ENCODE measurements around the gene SUSD6.
"Not testable (repeated sequence)": the region's sequence is repeated elsewhere in the genome, so short reads cannot be mapped to it uniquely, and the experiment has no call there.

Gene SUSD6

GRCh38 chr14:69699243-69699642, 87.8 kb downstream of the SUSD6 start:
- not testable (repeated sequence) for DNase-seq

- no peak for DNase-seq
These were observed 88.4 kb downstream of the SUSD6 start for GRCh38 chr14:69699748-69700303.

DNA sequence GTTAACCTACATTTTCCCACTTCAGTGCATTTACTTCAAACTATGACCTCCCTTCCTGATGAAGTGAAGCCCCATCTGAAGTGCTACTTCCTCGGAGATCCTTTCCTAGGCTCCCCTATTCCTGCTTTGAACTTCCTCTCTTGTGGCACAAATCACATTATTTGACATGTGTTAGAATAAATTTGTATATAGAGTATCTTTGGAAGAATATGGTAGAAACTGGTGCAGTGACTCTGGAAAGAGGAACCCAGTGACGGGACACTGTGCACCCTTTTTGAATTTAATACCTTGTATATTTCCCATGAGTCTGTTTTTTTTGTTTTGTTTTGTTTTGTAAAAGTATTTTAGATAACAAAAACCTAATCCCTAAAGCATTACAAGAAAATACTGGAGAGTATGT, 89.2 kb downstream of the SUSD6 start:
- no peak for DNase-seq

- DNase-seq, result no peak
These were observed 89.9 kb downstream of the SUSD6 start for GRCh38 chr14:69701291-69701690.

GRCh38 chr14:69701857-69702256, 90.5 kb downstream of the SUSD6 start:
- DNase-seq, result no peak

GRCh38 chr14:69703047-69704039, 91.9 kb downstream of the SUSD6 start:
- no peak for DNase-seq

- DNase-seq, result no peak
These were observed 92.9 kb downstream of the SUSD6 start for GRCh38 chr14:69704319-69704718.

GRCh38 chr14:69705706-69706105, 94.3 kb downstream of the SUSD6 start:
- DNase-seq, result no peak

DNA sequence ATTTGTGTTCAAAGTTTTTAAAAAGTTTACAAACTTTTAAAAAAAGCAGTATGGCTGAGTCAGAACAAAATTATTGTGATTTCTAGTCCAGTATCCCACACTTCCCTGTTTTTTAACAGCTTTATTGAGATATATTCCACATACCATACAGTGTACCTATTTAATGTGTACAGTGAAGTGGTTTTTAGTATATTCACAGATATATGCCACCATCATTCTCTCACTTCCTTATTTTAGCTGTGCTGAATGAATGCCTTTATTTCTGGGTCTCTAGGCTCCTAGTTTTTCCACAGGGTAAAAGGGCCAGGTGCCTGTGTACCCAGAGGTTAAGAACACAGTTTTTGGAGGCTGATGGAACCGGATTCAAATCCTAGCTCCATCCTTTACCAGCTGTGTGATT, 96.7 kb downstream of the SUSD6 start:
- DNase-seq, result no peak

- no peak for DNase-seq
These were observed 97.5 kb downstream of the SUSD6 start for GRCh38 chr14:69708586-69709560.

DNA sequence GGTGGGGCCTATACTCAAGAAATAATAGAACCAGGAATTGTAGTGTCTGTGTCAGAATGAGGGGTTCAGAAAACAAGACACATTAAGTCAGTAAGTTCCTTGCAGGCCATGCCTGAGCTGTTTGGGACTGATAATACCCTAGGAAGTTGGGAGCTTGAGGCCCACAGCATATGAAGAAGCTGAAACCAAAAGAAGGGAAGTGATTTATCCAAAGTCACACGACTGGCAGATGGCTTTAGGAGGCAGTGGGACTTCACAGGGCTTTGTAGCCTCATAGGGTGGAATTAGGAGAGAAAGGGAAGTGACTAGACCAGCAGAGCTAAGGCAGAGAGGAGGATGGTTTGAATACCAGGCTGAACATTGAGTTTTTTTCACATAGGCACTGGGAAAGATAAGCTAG, 99.0 kb downstream of the SUSD6 start:
- DNase-seq, result no peak

GRCh38 chr14:69711065-69711464, 99.7 kb downstream of the SUSD6 start:
- peak; percentile 89 for DNase-seq

DNA sequence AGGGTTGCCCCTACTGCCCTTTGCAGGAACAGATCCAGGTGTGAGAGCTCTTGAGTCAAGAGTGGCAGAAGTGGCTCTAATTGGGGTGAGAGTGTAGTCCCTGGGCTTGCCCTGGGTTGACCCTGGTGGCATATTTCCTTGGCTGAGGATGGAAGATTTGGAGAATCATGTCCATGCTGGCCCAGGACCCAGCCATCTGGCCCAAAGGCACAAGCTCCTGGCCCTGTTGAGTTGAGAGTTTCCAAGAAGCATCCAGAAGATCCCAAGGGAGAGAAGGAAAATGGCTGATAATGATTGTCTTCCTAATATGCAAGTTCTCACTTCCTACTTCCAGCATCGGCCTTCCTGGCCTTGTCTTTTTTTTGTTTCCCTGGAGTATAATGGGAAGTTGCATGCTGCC, 100.1 kb downstream of the SUSD6 start:
- no peak for DNase-seq

GRCh38 chr14:69711881-69712560, 100.6 kb downstream of the SUSD6 start:
- no peak for DNase-seq

DNA sequence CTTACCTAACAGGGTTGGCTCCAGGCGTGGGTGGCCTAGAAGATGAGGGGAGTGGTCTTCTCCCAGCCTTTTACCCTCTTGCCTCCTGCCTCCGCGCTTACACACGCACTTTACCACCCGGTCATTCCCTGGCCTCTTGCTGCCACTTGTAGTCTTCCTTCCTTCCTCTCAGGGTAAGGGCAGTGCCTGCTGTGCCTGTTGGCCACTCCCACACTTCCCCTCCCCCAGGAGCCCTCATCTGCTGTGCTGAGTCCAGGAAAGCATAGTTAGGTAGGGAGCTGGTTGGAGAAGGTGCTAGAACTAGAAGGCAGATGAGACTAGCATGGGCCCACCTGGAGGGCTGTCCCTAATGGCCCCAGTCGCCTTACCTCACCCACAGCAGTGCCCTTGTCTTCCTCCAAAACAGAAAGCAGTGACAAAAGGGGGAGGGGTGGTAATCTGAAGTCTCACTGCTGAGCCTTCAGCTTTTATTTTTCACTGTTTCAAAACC, 101.2 kb downstream of the SUSD6 start:
- no peak for DNase-seq

DNA sequence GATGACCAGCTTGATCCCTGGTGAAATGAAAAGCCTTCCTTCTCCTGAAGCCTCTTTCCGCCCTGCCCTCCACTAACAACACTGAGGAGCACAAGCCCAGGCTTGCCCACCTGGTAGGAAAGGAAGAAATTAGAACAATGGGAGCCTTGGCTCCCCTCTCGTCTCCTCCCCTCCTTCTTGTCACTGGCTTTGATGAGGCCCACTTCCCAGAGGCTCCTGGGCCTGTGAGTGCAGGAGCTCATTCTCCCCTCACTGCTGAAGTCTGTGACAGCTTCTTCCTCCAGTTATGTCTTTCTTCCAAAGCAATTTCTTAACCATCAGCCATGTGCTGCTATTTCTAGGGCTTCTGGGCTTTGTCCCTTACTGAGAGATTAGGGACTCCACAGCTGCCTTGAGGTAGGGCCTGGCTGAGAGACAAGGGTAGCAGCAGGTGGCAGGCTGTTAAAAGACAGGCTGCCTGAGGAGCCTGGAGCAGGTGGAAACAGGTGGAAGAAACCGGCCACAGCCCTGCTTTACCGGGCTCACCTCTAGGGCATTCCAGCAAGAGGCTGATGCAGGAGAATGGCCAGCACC, 101.9 kb downstream of the SUSD6 start:
- no peak for DNase-seq

DNA sequence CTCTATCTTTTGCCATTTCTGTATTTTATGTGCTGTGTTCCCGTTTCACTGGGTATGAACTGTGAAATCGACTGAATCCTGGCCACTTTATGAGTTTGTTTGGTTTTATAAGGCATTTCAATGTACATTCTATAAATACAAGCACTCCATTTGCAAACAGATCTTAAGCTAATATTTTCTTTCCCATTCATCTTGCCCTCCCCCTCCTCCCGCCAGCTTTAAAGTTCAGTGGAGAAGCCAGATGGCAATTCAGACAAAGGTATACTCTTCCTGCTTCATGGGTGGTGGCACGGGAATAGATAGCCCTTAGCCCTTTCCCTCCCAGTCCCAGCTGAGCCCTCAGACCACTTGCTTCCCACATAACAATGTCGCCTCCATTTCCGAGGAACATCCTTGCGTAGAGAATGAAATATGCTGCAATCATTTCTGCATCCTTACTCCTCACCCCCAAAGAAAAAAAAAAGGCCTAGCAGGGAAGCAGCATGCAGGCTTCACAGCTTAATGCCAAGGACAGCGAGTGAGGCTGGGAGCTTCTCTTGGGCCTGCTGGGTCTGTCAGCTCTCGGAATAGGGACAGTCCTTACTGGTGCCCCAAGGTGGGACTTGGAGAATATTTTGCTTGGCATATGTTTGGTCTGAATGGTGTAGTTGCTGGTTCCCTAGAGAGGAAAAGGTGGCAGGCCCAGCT, 102.7 kb downstream of the SUSD6 start:
- no peak for DNase-seq

- peak; percentile 84 for DNase-seq
These were observed 104.5 kb downstream of the SUSD6 start for GRCh38 chr14:69715725-69716477.

- no peak for DNase-seq
These were observed 105.2 kb downstream of the SUSD6 start for GRCh38 chr14:69716478-69717187.

DNA sequence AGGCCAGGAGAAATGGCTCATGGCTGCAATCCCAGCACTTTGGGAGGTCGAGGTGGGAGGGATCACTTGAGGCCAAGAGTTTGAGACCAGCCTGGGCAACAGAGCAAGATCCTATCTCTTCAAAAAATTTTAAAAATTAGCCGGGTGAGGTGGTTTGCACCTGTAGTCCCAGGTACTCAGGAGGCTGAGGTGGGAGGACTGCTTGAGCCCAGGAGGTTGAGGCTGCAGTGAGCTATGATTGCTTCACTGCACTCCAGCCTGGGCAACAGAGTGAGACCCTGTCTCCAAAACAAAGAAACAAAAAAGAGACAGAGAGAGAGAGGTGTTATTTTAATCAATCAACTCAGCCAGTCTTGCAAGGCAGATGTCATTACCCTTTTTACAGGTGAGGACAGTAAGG, 107.2 kb downstream of the SUSD6 start:
- not testable (repeated sequence) for DNase-seq
